Measurements from ENCODE around the gene TRAIP.
A peak's percentile ranks its signal among the peaks of the same experiment; 100 is the strongest.

Gene TRAIP

DNA sequence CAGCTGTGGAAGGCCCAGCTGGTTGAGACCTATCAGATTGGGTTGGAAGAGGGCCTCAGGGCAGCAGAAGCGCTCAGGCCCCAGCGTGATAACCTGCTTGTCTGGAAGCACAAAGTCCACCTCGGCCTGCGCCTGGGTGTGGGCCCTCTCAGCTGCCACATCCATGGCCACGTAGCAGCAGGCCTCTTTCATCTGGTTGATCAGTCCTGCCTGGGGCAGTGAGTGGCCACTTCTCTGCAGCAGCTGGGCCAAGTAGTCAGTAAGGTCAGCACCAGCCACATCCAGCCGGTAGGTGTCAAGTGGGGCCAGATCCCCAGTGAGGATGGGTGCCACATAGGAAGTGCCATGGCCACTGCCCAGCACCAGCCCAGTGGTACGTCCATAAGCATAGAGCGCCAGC is 17.3 kb upstream of the TRAIP start:
- no peak for DNase-seq (ENCODE audit: low read depth)

DNA sequence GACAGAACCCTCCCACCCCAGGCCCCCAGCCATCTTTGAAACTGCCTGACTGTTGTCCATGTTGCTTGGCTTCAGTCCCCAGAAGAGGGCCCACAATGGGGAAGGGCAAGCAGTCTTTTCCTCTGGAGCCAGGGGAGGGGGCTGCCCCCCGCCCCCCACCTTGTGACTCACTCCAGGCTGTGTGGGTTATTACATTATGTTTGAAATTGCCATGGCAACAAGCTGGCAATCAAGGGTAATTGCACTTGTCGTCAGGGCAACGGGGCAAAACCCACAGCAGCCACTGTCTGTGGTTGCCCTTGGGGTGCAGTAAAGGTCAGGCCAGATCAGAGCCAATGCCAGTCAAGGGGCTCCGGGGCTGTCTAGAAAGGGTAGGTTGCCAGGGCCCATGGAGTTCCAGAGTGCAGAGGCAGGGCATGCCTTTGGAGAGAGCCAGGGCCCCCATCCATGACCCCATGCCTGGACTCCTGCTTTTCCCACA is 16.5 kb upstream of the TRAIP start:
- DNase-seq (ENCODE audit: low read depth): no peak

DNA sequence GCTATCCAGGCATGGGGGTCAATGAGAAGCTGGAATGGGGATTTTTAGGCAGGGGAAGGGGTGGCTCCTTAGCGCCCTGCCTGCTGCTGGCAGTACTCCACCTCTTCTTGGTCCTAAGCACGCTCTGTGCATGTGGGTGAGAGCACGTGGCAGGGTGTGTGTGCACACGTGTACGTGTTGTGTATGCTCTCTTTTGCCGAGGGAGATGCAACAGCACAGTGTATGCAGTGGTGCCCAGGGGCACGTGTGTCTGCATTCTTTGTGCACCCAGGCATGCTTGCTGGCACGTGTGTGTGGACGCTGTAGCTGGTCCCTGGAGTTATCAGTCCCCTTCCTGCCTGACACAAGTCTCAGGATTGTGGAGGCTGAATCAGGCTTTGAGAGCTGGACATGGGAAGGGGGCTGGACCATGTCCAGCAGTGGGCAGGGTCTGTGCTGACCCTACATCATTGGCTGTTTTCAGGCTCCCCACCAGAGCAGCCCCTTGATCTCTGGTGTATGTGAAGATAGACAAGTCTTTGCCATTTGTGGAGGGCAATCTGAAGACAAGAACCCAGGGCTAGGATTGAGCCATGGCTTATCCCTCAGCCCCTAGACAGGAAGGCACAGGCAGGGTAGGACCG is 15.3 kb upstream of the TRAIP start:
- DNase-seq (ENCODE audit: low read depth): no peak

DNA sequence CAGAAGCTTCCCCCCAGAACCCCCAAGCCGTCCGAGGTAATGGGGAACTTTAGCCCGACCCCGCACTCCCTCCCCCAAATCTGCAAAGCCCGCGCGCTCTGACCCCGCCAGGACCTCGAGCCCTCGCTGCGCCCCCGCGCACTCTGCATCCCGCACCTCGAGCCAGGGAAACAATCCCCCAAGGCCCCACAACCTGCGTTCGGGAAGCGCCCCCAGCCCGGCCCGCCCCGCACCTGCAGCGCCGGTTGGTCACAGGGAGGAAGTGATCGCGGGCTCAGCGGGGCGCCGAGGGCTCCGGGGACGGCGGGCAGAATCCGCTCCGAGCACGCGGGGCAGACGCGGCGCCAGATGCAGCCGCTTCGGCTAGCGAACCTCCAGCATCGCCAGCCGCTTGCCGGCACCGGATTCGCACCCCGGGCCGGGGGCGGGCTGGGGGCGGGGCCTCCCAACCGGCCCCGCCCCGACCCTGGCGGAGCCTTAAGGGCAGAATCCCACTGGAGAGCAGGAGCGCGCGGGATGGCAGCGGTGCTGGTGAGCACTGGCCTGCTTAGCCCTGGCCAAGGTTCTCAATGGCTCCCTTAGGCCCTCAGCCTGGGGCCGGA is 13.3 kb upstream of the TRAIP start, which contains the start of gene CAMKV:
CAMKV (minus strand) TSS at position 382 of the 602 bp plus-strand sequence. CDS start 7,518 bp downstream, outside the sequence.
- DNase-seq (ENCODE audit: low read depth): no peak

DNA sequence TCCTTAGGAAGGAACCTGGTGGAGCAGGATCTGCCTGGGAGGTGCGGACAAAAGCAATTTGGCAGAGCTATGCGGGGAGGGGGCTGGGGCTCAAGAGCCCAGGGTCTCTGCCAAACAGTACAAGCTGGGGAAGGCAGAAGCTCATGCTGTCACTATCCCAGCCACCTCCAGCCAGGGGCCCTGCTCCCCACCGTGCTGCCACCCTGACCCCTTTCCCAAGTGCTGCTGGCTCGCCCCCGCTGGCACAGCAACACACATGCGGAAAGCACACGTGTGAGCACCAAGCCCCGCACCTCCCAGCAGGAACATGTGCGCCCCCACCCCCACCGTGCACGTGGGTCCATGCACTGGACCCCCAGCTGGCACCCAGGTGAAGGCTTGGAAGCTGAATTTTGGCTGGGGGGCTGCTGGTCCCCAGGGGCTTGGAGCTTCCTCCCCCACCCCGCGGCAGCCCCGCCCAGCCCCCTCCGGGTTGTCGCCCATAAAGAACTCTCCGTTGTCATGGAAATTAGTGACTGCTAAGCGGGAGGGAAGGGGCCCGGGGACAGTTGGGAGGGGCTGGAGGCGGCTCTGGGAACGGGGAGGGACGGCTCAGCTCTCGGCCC is 12.6 kb upstream of the TRAIP start:
- DNase-seq (ENCODE audit: low read depth): no peak

DNA sequence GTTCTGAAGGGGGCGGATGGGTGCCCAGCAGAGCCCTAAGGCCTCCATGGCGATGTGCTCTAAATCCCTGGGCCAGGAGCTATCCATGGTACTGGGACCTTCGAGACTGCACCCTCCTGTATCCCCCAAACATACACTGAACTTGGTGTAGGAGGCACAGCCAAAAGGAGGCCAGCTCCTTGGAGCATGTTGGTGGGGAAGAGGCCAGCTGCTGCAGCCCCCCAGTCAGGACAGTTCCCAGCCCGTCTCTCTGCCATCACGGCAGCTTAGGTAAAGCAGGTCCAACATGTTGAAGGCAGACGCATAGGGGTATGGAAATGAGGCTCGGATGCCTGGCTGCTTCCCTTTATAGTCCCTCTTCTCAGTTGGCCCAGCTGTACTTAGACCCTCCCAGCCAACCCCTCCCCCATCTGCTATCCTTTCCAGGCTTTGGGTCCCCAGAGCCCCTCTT is 11.5 kb upstream of the TRAIP start:
- no peak for DNase-seq (ENCODE audit: low read depth)

DNA sequence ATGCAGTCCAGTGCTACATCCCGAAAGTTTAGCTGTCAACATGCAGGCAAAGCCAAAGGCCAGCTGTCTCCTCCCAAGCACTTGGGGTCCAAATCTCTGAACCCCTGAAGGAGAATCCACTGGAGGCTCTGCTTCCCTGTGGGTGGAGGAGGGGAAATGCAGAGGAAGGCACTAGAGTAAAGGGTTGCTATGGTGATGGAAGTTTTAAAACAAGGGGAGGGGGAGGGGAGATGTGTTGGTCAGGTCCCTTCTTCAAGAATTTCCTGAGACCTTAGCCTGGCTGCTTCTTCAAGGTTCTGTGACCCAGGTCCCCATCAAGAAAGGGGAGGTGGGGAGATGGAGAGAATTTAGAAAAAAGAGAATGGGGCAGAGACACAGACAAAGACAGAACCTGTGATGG is 11.0 kb upstream of the TRAIP start:
- no peak for DNase-seq (ENCODE audit: low read depth)

DNA sequence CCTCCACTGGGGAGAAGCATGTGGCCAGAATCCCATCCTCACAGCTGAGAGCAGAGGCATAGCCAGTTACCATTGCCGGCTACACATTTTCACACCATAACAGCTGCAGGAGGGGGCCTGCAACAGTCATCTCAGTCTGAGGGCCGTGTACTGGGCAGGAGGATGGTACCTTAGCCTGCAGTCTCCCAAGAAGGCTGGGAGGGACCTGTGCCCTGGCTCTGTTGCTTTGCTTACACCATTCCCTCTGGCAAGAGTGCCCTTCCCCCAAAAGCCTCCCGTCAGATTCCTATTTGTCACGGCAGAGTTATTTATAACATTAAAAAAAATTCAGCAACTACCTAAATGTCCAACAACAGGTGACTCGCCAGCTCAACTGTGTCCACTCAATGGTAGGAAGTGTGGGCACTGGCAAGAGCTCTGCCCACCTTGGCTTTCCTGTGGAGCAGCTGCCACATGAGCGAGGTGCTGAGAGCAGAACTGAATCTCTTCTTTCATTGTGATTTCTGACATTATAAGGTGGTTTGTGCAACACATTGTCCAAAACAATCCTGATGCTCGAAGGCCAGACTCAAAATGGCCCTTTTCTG is 8.9 kb upstream of the TRAIP start:
- no peak for DNase-seq (ENCODE audit: low read depth)

DNA sequence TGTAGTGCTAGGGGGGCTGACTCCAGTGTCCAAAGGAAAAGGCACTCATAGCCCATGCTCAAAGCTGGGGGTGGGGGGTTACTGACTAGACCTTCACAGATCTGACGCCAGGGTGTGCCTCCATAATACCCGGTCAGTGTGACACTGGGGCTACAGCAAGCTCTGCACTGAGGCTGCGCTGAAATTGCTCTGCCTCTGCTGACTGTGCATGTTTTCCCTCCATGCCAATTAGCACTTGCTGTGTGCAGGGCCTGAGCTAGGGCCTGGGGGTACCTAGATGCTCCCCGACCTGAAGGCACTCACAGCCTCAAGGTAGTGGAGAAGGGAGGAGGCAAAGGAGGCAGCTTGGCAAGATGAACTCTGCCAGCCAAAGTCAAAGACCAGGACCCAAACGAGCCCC is 8.1 kb upstream of the TRAIP start:
- DNase-seq (ENCODE audit: low read depth): no peak

DNA sequence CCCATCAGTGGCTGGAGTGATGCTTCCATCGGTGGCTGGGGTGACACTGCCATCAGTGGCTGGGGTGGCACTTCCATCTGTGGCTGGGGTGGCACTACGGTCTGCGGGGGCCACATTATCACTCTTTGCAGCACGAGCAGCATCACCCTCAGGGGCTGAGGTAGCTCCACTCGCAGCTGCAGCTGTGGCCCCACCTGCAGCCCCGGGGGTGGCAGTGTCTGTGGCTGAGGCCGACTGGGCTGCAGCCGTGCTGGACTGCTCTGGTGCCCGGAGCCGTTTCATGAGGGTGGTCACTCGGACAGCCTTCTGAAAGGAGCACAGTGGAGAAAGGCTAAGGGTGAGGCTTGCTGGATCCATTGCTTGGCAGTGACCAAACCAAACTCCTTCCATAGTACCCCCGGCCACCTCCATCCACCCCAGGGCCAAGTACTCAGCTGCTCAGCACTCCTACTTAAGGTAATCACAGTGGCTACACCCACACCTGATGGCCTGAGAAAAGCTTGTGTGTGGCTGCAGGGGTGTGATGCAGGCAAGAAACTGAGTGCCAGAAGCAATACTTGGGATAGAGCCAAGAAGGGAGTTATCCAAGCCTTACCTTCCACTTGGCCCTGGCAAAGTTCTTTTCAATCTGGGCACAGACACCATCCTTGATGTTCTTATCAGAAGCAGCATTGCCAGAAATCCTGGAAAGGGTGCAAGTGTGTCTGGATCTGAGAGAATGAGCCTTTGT is 3.4 kb upstream of the TRAIP start:
- DNase-seq (ENCODE audit: low read depth): no peak

DNA sequence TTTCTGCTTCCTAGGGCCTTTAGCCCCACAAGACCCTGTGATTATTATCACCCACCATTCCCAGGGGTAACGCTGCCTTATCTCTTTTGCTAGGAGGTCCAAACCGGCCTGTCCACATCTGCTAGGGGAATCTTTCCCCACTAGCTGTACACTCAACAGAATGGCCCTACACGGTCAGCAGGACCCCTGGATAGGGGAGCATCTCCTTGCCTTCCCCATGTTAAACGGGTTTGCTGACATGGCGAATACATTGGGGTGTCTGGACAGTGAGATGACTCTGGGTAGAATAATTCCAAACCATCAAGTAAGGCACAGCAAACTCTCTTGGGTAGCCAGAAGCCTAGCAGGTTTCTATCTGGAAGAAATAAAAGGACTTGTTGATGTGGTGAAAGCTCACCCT is 702 bp downstream of the TRAIP start:
- DNase-seq (ENCODE audit: low read depth): no peak

DNA sequence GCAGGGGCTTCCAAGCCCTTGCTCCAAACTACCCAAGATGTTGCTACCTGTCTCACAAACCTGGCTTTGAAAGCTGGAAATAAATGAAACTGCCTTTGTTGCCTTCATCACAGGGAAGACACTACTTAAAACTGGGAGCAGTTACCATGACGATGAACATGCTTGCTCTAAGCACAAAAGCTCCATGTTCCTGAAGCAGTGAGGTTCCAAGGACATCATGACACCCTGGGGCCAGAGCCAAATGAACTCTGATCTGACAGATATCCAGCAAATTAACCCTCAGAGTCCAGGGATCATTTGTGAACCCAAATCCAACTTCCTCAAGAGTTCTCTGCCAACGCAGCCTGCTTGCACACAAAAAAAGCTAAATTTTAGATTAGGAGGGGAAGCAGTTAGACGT is 10.7 kb downstream of the TRAIP start:
- no peak for DNase-seq (ENCODE audit: low read depth)

DNA sequence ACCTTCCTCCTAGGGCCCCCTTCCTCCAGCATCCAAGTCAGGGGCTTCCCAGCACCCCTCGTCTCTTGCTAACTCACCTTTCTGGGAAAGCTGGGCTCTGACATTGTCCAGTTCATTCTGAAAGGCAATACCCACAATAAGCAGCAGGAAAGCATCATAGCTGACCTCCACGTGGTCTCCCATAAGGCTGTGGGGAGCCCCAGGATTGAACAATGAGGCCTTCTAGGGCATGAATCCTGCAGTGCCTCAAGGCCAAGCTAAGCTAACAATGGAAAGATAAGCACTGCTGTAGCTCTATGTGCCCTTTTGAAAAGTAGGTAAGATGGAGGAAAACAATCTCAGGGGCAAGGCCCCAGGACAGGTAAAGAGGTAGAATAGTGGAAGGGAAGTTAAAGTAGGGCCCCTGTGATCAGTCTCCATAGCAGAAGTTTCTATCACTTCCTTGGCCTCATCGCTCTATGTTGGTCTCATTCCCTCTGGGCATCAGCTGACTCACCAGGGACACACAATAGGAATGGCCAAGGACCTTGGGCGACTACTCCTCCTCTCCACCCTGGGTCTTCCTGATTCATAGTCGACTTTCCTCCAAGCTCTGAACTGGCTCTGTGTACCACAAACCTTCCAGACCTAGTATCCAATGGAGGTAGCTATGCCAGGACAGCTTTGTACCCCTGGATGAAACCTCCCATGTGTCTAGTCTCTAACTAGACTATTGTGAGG is 11.7 kb downstream of the TRAIP start:
- no peak for DNase-seq (ENCODE audit: low read depth)

DNA sequence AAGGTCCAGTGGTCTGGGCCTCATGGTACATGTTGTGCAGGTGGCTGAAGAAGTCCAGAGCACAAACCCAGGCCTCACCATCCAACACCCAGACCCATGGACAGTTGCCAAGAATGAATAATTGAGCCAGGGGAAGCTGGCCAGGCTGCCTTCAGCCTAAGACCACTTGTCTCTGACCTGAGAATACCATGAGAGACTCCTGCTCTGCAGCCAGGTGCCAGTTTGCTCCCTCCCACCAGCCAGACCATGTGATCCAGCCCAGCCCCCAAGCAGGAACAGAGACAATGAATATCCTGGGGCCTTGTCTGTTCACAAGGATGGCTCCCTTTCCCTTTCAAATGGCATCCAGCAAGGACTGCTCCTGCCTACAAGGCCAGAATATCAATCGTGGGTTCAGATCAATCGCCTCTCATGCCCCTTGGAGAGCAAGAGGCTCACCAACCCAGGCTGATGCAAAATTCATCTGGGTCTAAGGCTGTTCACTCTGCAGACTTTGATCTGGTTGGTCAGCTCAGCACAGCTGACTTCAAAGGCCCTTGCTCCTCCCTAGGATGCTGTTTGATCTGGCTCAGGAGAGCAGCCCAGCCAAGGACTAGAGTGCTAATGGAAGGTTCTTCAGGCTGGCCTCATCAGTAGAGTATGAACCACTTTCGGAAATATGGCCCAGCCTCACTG is 13.4 kb downstream of the TRAIP start:
- DNase-seq (ENCODE audit: low read depth): no peak

DNA sequence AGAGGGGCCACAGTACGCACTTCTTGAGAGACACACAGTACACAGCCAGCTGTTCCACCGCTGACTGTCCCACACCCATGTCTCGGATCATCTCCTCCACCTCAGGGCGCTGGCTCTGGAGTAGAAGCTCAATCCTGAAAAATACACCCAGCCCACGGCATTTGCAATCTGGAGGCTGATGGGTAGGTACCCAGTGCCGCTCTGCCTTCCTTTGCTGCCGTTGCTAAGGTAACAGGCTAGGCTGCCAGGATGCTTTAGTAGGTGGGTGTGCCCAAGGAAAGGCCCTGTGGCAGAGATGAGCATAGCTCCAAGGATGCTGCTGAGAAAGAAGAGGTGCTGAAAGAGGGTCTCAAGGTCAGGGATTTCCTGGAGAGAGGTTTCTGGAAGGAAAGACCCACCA is 14.6 kb downstream of the TRAIP start:
- DNase-seq (ENCODE audit: low read depth): no peak

DNA sequence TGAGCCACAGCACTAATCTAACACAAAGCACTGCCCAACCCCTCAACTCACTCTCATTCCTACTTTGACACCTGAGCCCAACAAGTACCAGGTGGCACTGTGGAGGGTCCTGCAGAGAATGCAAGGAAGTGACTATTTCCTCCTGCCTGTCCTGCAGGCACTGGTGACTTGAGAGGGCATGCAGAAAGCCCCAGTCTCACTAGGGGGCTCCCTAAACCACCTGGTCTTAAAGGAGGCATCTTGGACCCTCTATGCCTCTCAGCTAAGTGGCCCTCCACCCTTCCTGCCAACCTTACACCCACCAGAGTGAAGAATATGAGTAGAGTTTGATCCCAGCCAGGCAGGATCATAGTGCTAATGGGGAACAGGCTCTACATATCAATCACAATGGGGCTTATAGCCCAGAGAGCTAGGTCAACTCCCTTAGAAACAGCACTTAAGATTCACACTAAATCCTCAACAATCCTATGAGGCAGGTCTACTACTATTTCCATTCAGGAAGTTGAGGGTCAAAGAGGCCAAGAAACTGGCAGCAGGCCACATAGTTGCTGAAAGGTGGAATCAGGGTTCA is 15.2 kb downstream of the TRAIP start:
- no peak for DNase-seq (ENCODE audit: low read depth)

DNA sequence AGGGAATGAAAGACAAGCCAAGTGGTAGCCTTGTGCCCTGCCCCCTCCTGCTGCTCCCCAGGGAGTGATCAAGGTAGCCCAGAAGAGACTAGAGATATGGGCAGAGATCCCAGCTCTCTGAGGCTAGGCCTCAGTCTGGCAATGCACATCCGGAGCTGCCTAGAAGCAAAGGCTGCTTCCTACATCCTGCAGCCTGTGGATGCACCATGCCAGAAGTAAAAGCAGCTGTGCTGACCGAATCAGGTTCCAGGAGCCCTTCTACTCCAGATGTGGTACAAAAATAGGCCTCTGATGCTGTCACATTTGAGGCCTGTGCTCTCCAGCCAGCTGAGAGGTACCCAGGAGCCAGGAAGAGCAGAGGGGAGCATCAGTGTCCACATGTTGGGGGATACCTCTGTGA is 16.0 kb downstream of the TRAIP start:
- no peak for DNase-seq (ENCODE audit: low read depth)

DNA sequence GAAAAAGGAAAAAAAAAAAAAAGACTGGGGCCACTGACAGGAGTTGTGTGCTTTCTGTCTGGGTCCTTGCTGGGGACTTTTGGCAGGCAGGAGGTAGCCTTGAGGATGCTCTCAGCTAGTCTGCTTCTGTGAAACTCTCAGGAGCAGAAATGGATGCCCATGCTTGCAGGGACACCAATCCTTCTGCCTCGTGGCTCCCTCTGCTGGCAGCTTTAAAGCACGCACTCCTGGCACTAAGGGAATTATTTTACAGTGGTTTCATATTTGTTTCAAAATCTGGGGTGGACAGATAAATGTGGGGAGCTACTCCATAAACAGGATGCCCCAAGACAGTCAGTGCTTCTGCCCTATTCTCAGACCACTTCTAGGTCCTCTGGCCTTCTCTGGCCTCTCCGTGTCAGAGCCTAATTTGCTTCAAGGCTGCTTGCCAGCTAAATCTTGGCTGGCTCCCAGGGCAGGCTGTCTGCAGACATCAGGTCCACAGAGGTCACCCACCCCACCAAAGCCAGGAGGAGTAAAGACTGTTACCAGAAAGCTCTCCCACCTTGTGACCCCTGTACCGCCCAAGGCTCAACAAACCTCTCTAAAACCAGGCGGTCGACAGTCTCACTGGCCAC is 17.1 kb downstream of the TRAIP start:
- DNase-seq (ENCODE audit: low read depth): peak; percentile 38

DNA sequence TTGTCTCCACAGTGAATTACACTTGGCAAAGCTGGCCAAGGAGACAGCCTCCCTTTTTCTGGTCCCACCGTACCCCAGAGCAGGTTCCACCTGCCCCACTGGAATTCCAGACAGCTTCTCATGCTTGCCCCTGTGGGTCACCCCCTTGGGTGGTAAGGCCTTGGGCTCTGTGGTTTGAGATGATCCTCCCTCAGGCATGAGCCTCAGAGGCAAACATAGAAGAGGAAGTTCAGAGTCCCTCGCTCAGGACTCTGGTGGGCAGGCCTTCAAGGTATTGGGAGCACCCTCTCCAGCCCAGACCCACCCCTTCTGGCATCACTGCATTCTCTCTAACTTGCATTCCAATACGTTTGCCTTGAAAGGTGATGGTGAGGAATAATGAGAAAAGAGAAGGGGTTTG is 25.0 kb downstream of the TRAIP start:
- no peak for DNase-seq (ENCODE audit: low read depth)

DNA sequence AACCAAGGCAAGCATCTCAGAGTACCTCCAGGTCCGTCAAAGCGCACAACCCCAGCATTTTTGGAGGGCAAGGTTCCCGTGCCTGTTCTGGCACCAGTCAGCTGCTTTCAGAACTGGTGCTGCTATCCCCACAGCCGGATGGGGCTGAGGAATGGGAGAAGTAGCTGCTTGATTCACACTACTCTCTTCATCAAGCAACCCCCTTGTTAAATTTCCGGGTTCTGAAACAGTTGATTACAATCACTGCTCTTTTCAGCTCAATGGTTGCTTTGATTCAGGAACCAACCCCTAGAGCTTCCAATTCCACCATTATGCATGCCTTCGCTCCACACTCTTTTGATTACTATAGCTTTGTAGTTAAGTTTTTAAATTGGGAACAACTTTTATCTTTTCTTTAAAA is 30.3 kb downstream of the TRAIP start:
- no peak for DNase-seq (ENCODE audit: low read depth)

Measured in HS-27A (cell line).